GM23248 (cell line): ENCODE measurements around the gene C2CD2L. TPM values are rescaled to one million over a fixed set of nuclear protein-coding genes. Genes with fewer than 3 reads are reported as not detected.

Experiments
- DNase-seq: peaks from one replicate; pipeline ENCODE4 v3.0.0-alpha.2; 2015
- H2AFZ ChIP-seq: fragments of 200-600 bp; sonication (generic); 2 replicates; pipeline ENCODE4 v1.6.1; 2016; ENCODE audit warnings: antibody characterized with exemption
- H3F3A ChIP-seq: fragments of 200-600 bp; sonication (generic); 2 replicates; pipeline ENCODE4 v1.6.1; 2016; ENCODE audit warnings: mild to moderate bottlenecking, antibody characterized with exemption, mixed run types; ENCODE audit not compliant: insufficient read depth
- H3K27ac ChIP-seq: fragments of 200-600 bp; sonication (generic); 2 replicates; pipeline ENCODE4 v1.5.1; 2016; ENCODE audit warnings: mild to moderate bottlenecking
- H3K27me3 ChIP-seq: fragments of 200-600 bp; sonication (generic); replicated peaks from 2 replicates; pipeline ENCODE4 v1.6.1; 2016; ENCODE audit warnings: mild to moderate bottlenecking; ENCODE audit not compliant: insufficient read depth
- H3K36me3 ChIP-seq: fragments of 200-600 bp; sonication (generic); 2 replicates; pipeline ENCODE4 v1.6.1; 2016; ENCODE audit warnings: low read depth, mild to moderate bottlenecking
- H3K4me1 ChIP-seq: fragments of 200-600 bp; sonication (generic); 2 replicates; pipeline ENCODE4 v1.6.1; 2016; ENCODE audit warnings: mild to moderate bottlenecking; ENCODE audit not compliant: insufficient read depth
- H3K4me2 ChIP-seq: fragments of 200-600 bp; sonication (generic); one replicate; pipeline ENCODE4 v1.6.1; 2016; ENCODE audit warnings: mild to moderate bottlenecking; ENCODE audit not compliant: unreplicated experiment
- H3K4me3 ChIP-seq: fragments of 200-600 bp; sonication (generic); 2 replicates; pipeline ENCODE4 v1.5.1; 2016; ENCODE audit warnings: mild to moderate bottlenecking
- H3K79me2 ChIP-seq: fragments of 200-600 bp; sonication (generic); 2 replicates; pipeline ENCODE4 v1.6.1; 2016; ENCODE audit warnings: mild to moderate bottlenecking; ENCODE audit not compliant: insufficient read depth
- H3K9ac ChIP-seq: fragments of 200-600 bp; sonication (generic); 2 replicates; pipeline ENCODE4 v1.6.1; 2016; ENCODE audit warnings: mild to moderate bottlenecking
- H3K9me2 ChIP-seq: fragments of 200-600 bp; sonication (generic); 2 replicates; pipeline ENCODE4 v1.6.1; 2016; ENCODE audit warnings: mixed run types, mild to moderate bottlenecking, moderate library complexity; ENCODE audit not compliant: insufficient read depth
- H3K9me3 ChIP-seq: fragments of 200-600 bp; sonication (generic); one replicate; pipeline ENCODE4 v1.6.1; 2017; ENCODE audit warnings: low read depth
- H4K20me1 ChIP-seq: fragments of 200-600 bp; sonication (generic); 2 replicates; pipeline ENCODE4 v1.6.0; 2016; ENCODE audit not compliant: insufficient read depth
- EZH2 ChIP-seq: fragments of 200-600 bp; sonication (generic); IDR thresholded peaks from 2 replicates; pipeline ENCODE4 v1.6.1; 2018; ENCODE audit warnings: antibody characterized with exemption, mild to moderate bottlenecking; ENCODE audit not compliant: insufficient read depth, poor library complexity, severe bottlenecking
- EZH2phosphoT487 ChIP-seq: fragments of 200-600 bp; sonication (generic); IDR thresholded peaks from 2 replicates; pipeline ENCODE4 v1.6.1; 2018; ENCODE audit warnings: antibody characterized with exemption, moderate library complexity, mild to moderate bottlenecking, low read depth; ENCODE audit not compliant: insufficient read depth
- WGBS, 2 experiments: methylation state at CpG; one replicate each; pipeline ENCODE4 v1.1.6; 2015 to 2017; ENCODE audit warnings: low lambda C conversion rate in 2 of 2, low coverage in 1 of 2; ENCODE audit errors: missing lambda C conversion rate in 2 of 2; 5-methylcytosine and 5-hydroxymethylcytosine counted together
- in situ Hi-C: fragments of 300-500 bp; cut with MboI; formaldehyde crosslinking; loops from 2 replicates; pipeline ENCODE4 v1.15.0; 2020
- polyA plus RNA-seq: library from polyadenylated mRNA; unstranded; fragments of >200 nt; fragmentation: Nextera tagmentation; extraction: Ambion mirVana; gene quantifications from 2 replicates; pipeline ENCODE4 v1.2.1, GENCODE V29; 2016
- total RNA-seq: library from RNA; depleted of rRNA; stranded (reverse); fragments of >200 nt; shearing (Covaris generic); gene quantifications from 2 replicates; pipeline ENCODE4 v1.2.3, GENCODE V29; 2014

Gene C2CD2L
- total and polyA plus RNA-seq, 2 experiments from 2014 or later: 2.6 to 4.1 TPM

DNA sequence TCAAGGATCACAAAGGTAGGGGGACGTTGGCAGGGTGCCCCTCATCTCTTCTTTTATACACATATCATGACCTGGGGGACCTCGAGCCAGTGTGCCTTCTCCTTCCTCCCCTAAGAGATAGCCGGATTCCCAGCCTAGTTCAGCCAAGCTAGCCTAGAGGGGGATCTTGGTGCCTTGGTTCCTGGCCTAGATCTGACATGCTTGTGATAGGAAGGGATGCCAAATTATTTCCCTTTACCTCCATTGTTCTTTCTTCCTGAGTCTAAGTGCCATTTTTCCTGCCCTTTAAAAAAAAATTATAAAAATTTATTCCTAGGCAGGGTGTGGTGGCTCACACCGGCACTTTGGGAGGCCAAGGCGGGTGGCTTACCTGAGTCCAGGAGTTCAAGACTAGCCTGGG is 7.2 kb downstream of the C2CD2L start:
- Histone ChIP-seq H3K27me3 (no peaks in the 10 kb centered on the region), H4K20me1 (no peaks in the 10 kb centered on the region), H3K9ac (no peak overlapping the region), H3K27ac (no peak overlapping the region), H3K36me3 (no peaks in the 10 kb centered on the region; the same call in 1 of the 2 replicates), H3K9me3 (no peaks in the 10 kb centered on the region), H2AFZ (no peak overlapping the region), H3K9me2 (no peaks in the 10 kb centered on the region), H3K4me2 (no peak overlapping the region), H3K4me1 (no peaks in the 10 kb centered on the region), H3K79me2 (peaks cover 11% of the 10 kb centered on the region), H3F3A (peaks cover 11% of the 10 kb centered on the region), H3K4me3 (no peak overlapping the region)
- 93 to 96% methylated on average over 5 of the region's 5 CpGs for WGBS, 2 experiments
- in situ Hi-C loops: no loop called here
- no peak for TF ChIP-seq EZH2
- TF ChIP-seq EZH2phosphoT487: no peak
- DNase-seq: no peak

DNA sequence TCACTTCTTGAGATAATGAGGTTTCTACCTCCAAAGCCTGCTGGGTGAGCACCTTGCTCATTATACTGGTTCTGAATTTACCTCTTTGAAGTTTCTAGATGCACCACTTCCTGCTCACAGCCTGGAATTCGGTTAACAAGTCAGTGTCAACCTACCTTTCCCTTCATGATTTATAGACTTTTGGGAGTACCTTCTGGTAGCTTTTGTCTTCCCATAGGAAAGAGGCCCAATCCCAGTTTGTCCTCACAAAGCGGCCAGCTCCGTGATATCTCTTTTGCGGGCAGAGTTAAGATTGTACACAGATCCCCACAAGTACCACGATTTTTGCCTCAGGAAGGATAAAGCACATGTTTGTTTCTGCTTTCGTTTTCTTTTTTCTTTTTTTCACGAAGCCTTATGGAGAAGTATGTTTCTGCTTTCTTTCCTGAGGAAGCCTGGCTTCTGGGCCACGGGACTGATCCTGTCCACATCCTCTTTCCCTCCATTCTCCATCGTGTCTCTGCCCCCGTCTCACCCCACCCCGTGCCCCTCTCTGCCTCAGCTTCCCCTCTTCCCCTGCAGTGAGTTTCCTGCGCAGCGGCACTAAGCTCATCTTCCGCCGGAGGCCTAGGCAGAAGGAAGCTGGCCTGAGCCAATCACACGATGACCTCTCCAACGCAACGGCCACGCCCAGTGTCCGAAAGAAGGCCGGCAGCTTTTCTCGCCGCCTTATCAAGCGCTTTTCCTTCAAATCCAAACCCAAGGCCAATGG is 8.5 kb downstream of the C2CD2L start:
- in situ Hi-C loops: no loop called here
- no peaks in the 10 kb centered on the region for H3K27me3 ChIP-seq
- no peak overlapping the region for H3K4me2 ChIP-seq
- H3K4me1 ChIP-seq: no peaks in the 10 kb centered on the region
- no peak overlapping the region for H3K27ac ChIP-seq
- H3K9me3 ChIP-seq: no peaks in the 10 kb centered on the region
- peaks cover 11% of the 10 kb centered on the region for H3F3A ChIP-seq
- no peaks in the 10 kb centered on the region for H3K9me2 ChIP-seq
- H4K20me1 ChIP-seq: no peaks in the 10 kb centered on the region
- no peaks in the 10 kb centered on the region; the same call in 1 of the 2 replicates for H3K36me3 ChIP-seq
- no peaks in the 10 kb centered on the region for H3K79me2 ChIP-seq
- no peak for DNase-seq
- H3K4me3 ChIP-seq: no peak overlapping the region
- 81 to 86% methylated on average over 17 to 24 of the region's 24 CpGs for WGBS, 2 experiments
- no peak overlapping the region for H2AFZ ChIP-seq
- TF ChIP-seq EZH2 (no peak), EZH2phosphoT487 (no peak)
- H3K9ac ChIP-seq: no peak overlapping the region

DNA sequence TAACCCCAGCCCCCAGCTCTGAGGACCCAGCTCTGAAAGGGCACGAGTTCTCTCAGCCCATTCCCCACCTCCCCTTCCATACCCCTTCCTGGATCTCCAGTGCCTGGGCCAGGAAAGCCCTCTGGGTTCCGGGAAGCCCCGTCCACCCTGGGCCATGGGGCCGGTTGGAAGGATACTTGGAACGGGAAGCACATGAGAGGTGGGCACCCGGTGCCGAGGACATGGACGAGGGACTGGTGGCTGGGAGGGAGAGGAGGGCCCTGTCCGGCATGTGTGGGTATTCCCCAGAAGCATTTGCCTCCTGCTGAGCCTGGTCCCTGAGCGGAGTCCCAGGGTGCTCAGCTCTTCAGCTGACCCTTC is 9.1 kb downstream of the C2CD2L start:
- Histone ChIP-seq H3K9ac (no peak overlapping the region), H3K79me2 (no peaks in the 10 kb centered on the region), H3K36me3 (no peaks in the 10 kb centered on the region; the same call in 1 of the 2 replicates), H3F3A (peaks cover 11% of the 10 kb centered on the region), H2AFZ (no peak overlapping the region), H4K20me1 (no peaks in the 10 kb centered on the region), H3K9me3 (no peaks in the 10 kb centered on the region), H3K4me3 (no peak overlapping the region), H3K27me3 (no peaks in the 10 kb centered on the region), H3K27ac (no peak overlapping the region), H3K9me2 (no peaks in the 10 kb centered on the region), H3K4me1 (no peaks in the 10 kb centered on the region), H3K4me2 (no peak overlapping the region)
- WGBS, 2 experiments: 84 to 88% methylated on average over 10 of the region's 10 CpGs
- in situ Hi-C loops: no loop called here
- TF ChIP-seq EZH2 (no peak), EZH2phosphoT487 (no peak)
- no peak for DNase-seq

DNA sequence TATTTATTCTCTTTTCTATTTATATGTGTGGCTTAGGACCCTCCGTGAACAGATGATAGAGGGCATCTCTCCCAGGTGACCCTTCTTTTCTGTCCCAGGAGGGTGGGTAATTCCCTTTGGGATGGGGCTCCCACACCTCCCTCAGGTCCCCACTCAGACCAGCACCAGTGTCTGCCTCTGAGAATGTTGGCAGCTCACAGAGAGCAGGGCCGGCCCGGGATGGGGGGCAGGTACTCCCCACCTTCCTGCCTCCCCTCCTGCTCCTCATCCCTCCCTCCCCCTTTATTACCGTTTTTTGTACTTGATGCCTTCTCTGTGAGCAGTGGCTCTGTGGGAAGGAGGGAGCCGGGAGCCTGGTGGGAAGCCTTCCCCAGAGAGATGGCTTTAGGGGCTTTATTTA is 9.5 kb downstream of the C2CD2L start:
- no peaks in the 10 kb centered on the region for H3K27me3 ChIP-seq
- H3K9me2 ChIP-seq: no peaks in the 10 kb centered on the region
- no peaks in the 10 kb centered on the region for H4K20me1 ChIP-seq
- TF ChIP-seq EZH2phosphoT487: no peak
- peaks cover 1% of the 10 kb centered on the region for H3K79me2 ChIP-seq
- peaks cover 11% of the 10 kb centered on the region for H3F3A ChIP-seq
- H3K9ac ChIP-seq: no peak overlapping the region
- H3K4me1 ChIP-seq: no peaks in the 10 kb centered on the region
- no peak overlapping the region for H3K4me2 ChIP-seq
- H3K36me3 ChIP-seq: no peaks in the 10 kb centered on the region; the same call in 1 of the 2 replicates
- H2AFZ ChIP-seq: no peak overlapping the region
- in situ Hi-C loops: no loop called here
- no peak overlapping the region for H3K4me3 ChIP-seq
- no peak for DNase-seq
- no peaks in the 10 kb centered on the region for H3K9me3 ChIP-seq
- no peak overlapping the region for H3K27ac ChIP-seq
- WGBS, 2 experiments: 63 to 67% methylated on average over 4 to 5 of the region's 5 CpGs
